OCI-M2 (cell line): ENCODE data around the gene YWHAQ.
A peak's percentile ranks its signal among the peaks of the same experiment; 100 is the strongest.

Experiments
- DNase-seq: peaks from one replicate; lab custom pipeline; 2025; ENCODE audit not compliant: unreplicated experiment; lab: John Stamatoyannopoulos, UW

The YWHAQ gene

GRCh38 chr2:9630736-9631552, at the start of gene YWHAQ:
Gene YWHAQ (minus strand): TSS chr2:9630997. CDS start chr2:9630452, 545 bp downstream.
- peak; percentile 75 for DNase-seq

- no peak for DNase-seq
Measured at GRCh38 chr2:9680082-9680481, 49.3 kb upstream of the YWHAQ start.

DNA sequence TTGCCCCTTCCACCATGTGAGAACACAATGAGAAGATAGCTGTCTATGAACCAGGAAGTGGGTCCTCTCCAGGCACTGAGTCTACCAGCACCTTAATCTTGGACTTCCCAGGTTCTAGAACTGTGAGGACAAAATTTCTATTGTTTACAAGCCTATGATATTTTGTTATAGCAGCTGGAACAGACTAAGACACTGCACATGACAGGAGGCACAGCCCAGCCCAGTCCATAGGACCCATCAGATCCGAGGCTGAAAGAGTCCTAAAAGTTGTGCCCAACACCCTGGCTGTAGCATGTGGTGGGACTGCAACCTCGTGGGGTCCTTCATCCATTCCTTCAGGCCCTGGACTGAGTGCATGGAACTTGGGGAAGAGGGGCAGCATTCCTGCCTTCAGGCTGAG, 48.4 kb upstream of the YWHAQ start:
- DNase-seq: no peak

- DNase-seq: no peak
Measured at GRCh38 chr2:9678544-9678943, 47.7 kb upstream of the YWHAQ start.

DNA sequence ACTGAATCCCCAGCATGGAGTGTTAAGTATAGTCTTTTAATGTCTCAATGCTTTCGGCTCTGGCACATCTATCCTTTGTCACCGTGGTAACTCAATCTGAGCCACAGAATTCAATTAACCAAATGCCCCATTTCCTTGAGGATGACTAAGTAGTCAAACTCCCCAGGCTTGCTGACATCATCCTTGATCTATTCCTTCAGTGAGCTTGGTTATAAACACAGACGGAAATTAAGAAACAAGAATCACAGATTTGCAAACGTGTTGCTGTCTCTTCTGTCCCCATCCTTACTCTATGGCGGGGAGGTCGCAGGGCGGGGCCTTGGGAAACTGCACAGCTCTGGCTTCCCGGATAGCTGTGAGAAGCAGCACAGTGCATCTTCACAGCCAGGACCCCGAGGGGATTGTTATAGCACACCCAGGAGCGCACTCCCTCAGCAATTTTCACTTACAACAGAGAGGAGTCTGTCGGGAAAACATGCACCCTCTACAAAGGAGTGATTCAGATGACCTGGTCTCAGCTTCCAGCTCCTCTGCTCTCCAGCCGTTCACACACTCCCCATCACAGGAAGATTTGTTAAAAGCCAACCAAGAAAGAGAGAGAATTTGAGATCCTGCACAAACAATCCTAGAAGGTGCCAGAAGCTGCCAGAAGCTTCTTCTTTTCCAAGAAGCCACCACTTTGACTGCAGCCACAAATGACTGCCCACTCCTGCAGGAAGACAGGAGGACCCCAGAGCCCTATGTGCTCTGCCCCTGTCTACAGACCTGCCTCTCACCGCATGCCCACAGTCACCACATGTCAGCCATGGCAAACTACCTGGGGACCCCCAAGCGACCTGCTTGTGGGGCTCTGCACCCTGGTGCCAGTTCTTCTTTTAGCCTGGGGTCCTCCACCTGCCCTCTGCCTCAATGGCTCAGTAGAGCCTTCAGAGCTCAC, 44.9 kb upstream of the YWHAQ start:
- no peak for DNase-seq

GRCh38 chr2:9674891-9675414, 44.2 kb upstream of the YWHAQ start:
- DNase-seq: no peak

DNA sequence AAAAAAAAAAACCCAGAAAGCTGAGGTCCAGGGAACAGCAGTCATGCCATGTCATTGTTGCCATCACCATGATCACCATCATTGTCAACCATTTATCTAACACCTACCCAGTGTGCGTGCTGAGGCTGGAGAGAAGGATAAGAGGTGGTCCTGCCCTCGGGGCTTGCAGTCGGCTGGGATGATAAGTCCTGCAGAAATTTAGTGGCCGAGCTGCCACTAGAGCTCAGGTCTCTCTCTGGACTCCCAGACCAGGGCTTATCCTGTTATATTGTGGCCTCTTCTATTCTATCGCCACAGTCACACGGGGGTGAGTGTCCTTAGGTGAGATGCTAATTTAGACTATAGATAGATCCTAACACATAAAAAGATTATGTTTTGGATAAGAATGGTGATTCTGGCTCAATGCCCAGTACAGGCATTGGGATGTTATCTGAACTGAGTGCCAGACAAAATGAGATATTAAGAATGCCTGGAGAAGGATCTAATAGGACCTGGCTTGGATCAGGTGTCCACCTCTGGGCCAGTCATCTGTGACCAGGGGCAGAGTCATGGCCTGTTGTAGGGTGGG, 43.2 kb upstream of the YWHAQ start:
- no peak for DNase-seq

GRCh38 chr2:9668687-9669345, 38.0 kb upstream of the YWHAQ start:
- DNase-seq: no peak

DNA sequence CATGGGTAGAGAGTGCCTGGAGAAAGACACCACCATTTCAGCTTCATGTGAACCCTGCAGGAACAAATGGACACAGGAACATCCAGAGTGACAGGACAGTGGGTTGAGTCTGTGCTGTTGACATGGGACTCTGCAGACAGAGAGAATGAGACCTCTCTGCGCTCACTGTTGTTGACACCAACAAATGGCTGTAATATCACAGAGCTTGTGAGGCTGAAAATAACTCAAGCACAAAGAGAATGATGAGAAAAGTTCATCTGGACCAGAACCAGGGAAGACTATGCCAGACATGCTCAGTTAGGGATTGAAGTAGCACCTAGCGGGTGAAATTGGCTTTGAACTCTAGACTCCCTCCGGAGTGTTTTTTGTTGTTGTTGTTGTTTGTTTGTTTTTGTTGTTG, 37.0 kb upstream of the YWHAQ start:
- DNase-seq: no peak

DNA sequence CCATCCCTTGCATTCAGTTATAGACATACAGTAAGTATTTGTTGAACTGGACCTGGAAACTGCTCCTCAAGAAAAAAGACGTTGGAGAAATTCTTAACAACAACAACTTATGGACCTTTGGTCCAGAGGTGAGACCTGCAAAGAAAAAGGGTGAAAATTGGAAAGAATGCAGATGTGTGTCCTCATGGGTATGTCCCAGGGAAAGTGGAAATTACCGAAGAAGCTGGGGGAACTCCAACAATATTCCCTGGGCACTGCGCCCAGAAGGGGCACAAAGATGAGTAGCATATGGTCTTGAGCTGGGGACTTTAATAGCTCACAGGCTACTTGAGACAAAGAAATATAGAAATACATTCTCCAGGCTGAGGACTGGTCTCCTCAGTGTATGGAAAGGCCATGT, 35.5 kb upstream of the YWHAQ start:
- no peak for DNase-seq

- DNase-seq: no peak
Measured at GRCh38 chr2:9665898-9666297, 35.1 kb upstream of the YWHAQ start.

DNA sequence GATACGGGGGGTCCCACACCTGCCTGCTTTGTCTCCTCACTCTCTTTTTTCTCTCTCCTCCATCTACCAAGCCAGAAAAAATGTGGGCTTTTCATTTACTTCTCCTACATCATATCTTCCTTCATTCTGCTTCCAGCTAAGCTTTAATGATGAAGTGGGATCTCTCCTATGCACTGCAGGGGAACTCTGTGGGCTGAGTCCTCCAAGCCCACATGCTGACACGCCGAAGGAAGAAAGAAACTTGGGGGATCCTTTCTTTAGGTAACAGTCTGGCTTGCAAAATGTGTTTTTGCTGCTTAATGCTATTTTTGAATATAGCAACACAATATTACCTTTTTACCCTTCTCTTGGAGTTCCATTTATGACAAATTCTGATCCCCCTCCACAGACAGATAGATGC, 33.6 kb upstream of the YWHAQ start:
- no peak for DNase-seq

- no peak for DNase-seq
Measured at GRCh38 chr2:9663008-9663879, 32.4 kb upstream of the YWHAQ start.

DNA sequence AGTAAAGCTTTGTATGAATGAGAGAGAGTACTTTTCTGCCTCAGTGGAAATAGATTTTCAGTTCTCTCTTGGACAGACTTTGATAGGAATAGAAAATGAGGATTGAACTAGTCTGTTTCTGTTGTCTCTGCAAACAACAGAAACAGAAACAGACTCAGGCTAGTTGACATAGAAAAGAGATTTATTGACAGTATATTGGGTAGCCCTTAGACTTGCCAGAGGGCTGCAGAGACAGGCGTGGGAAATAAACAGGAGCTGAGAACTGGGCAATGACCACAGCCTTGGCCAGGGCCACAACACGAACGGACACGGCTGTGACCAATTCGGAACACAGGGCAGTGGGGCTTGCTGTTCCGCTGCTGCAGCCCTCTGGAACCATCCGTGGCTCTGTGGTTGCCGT, 30.5 kb upstream of the YWHAQ start:
- no peak for DNase-seq

DNA sequence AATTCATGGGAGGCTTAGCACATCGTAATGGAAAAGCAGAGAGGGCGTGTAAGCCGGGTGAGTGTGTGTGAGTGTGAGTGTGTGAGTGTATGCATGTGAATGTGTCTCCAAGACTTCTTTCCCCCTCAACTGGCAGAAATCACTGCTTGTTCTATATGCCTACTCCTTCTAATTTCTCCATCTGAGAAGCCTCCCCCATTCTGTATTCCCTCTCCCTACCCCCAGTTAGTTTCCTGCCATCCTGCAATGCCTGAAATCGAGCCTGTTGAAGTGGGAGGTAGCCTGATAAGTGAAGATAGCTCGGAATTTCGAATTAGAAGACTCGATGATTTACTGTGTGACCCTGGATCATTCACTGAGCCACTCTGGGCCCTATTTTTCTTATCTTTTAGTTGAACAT, 30.0 kb upstream of the YWHAQ start:
- no peak for DNase-seq

GRCh38 chr2:9660154-9660553, 29.4 kb upstream of the YWHAQ start:
- DNase-seq: no peak

- DNase-seq: no peak
Measured at GRCh38 chr2:9658972-9659371, 28.2 kb upstream of the YWHAQ start.

DNA sequence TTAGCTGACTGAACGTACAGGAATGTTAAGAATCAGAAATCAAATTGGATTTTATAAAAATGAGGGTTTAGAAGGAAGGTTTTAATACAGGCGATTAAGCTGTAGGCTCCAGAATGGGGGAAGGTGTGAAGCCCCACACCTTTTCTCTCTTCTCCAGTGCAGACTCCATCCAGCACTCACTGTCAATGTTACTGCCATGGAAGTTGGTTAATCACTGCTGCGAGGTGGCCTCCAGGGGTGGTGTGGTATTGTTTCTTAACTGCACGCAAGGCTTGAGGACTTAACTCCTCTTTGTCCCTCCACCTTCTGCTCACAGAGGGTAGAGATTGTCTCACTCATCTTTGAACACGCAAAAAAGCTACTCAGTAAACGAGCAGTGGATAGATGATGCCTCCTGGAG, 26.9 kb upstream of the YWHAQ start:
- no peak for DNase-seq

DNA sequence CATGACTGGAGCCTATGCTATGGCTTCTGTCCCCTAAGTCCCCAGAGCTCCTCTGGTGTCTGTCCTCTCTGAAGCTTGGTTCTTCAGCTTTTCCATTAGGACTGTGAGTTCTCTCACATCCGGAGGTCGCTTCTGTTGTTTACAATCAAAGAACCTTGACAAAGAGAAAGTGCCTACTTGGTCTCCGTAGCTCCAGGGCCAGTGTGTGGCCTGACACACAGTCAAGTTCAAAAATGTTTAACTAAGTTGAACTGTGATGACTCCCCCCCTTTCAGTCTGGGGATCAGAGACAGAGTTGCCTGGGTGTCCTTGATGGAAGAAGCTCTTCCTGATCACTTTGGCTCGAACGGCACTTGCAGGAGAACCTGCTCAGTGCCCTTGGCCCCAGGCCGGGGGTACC, 26.3 kb upstream of the YWHAQ start:
- no peak for DNase-seq

GRCh38 chr2:9656270-9656766, 25.5 kb upstream of the YWHAQ start:
- no peak for DNase-seq
